ENCODE measurements around the gene PNLIPRP1.

The PNLIPRP1 gene

DNA sequence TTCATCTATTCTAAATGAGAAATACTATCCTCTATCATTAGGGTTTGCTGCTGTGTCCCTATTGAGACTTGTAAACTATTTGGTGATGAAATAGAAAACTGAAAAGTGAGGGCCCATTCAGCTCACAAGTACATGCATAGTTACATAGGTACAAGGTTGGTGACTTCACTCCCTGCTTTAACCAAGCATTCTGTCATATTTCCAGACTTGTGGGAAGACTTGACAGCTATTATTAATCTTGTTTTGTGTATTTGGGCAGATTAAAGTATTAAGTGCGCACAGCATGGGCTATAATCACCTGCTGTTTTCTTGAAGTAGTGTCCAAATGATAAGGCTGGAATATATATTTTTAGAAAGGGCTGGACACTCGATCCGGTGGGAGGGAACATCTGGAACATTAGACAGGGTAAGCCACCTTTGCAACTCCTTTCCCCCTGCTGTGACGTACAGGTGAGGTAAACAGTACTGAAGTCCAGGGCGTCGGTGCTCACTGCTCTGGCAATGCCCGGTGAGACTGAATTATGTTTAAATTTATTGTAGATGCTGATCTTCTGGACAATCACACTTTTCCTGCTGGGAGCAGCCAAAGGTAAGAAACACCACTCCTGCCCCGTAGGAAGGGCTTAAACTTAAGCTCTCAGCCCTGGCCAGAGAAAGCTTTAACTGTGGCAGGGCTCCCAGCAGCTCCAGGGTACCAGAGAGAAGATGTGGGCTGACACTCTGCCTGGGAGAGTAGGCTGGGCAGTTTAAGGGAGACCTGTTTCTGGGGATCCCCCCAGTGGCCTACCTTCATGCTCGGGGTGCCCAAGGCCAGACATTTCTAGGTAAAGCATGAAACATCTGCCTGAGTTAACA, at the start of gene PNLIPRP1:
Gene PNLIPRP1, plus strand, starts transcription at position 370 of the 855 bp plus-strand sequence. Its CDS starts 171 bp downstream, at position 541.
- no peak for DNase-seq (ENCODE audit: low read depth in 3 of 3)

DNA sequence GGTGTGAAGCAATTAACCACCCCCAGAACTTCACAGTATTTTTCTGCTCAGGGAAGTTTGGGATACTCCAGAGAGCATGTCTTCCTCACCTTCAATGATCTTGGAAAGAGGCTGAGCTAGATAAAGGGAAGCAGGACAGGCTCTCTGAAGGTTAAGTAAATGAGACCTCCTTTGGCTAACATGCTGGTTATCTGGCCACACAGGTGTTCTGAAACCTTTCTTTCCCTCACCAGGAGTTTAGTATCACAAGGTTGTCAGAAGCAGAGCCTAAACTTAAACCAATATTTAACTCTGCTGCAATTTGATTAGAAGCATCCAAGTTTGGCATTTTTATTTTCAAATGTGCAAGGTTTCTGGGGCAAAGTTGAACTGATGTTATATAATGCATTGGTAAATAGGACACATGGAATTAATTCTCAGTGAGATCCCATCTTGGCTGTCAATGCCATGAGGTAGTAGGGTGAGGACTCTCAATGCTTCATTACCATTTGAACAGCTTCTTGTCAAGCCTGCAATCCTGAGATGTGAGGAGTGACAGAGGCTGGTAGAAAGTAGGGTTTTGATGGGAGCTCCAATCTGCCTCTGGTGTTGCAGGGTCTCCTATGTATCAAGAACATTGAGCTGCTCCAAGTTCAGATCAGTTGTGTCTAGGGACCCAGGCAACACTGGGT, 48.6 kb upstream of the PNLIPRP1 start:
- no peak for DNase-seq (ENCODE audit: low read depth in 3 of 3)

- DNase-seq (ENCODE audit: low read depth in 3 of 3) = no peak
Observed at GRCh38 chr10:116545122-116545521, 45.6 kb upstream of the PNLIPRP1 start.

DNA sequence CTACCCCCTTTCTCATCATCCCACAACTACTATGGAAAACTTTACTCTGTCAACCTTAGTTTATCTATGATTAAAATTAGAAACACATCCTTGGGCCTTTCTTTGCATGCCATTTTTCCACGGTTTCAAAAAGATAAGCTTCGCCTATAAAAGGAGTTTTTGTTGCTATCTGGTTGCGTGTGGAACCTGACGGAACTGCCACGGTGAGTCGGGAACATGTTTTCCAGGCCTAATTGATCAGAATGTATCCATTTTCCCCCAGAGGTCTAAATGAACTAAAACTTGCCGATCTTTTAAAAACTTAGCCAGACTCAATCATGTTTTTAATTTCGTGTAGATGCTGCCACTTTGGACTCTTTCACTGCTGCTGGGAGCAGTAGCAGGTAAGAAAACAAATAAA, 45.0 kb upstream of the PNLIPRP1 start, which contains the start of gene PNLIP:
Gene PNLIP, plus strand, starts transcription at position 176 of the 400 bp plus-strand sequence. Its CDS starts 162 bp downstream, at position 338.
- no peak for DNase-seq (ENCODE audit: low read depth in 3 of 3)

DNA sequence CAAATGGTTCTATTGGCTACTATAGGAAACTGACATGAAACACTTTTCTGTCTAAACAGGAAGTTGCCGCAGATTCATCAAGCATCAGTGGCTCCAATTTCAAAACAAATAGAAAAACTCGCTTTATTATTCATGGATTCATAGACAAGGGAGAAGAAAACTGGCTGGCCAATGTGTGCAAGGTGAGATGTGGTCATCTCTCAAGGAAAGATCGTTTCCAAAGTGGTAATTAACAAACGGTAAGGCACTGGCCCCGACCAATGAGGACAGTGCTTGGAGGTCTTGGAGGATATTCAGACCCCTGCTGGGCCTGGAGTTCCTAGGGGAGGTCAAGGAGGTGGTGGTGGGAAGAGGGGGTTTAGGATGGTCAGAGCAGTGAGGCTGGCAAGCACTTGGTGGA, 42.5 kb upstream of the PNLIPRP1 start:
- DNase-seq (ENCODE audit: low read depth in 3 of 3) = no peak

GRCh38 chr10:116553378-116553980, 37.3 kb upstream of the PNLIPRP1 start:
- DNase-seq (ENCODE audit: low read depth in 3 of 3) = no peak

DNA sequence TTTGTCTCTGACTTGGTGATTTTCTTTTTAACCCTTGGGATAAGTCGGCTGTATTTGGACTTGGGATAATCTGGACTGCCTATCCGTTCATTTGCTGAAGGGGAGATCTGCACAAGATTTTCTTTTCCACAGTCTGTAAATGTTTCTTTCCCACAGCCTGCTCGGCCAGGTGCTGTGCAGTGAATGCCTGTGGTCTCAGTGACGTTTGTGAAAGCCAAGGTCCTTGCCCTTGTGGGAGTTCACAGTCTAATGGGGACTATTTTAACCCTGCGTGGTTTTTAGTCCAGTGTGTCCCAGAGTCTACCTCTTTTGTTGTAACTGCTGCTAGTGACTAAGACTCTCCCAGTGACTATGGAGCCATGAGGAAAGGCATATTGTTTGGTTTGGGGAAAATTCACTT, 36.1 kb upstream of the PNLIPRP1 start:
- DNase-seq (ENCODE audit: low read depth in 3 of 3) = no peak

GRCh38 chr10:116555880-116556279, 34.9 kb upstream of the PNLIPRP1 start:
- no peak for DNase-seq (ENCODE audit: low read depth in 3 of 3)

- DNase-seq (ENCODE audit: low read depth in 3 of 3) = no peak
Observed at GRCh38 chr10:116557305-116557880, 33.4 kb upstream of the PNLIPRP1 start.

DNA sequence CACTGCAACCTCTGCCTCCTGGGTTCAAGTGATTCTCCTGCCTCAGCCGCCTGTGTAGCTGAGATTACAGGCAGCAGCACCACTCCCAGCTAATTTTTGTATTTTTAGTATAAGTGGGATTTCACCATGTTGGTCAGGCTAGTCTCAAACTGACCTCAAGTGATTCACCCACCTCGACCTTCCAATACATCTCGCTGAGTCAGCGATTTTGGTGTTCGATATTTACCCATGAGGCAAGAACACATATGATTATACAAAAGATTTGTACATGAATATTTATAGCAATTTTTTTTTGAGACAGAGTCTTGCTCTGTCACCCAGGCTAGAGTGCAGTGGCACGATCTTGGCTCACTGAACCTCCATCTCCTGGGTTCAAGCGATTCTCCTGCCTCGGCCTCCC, 25.2 kb upstream of the PNLIPRP1 start:
- DNase-seq (ENCODE audit: low read depth in 3 of 3) = no peak

DNA sequence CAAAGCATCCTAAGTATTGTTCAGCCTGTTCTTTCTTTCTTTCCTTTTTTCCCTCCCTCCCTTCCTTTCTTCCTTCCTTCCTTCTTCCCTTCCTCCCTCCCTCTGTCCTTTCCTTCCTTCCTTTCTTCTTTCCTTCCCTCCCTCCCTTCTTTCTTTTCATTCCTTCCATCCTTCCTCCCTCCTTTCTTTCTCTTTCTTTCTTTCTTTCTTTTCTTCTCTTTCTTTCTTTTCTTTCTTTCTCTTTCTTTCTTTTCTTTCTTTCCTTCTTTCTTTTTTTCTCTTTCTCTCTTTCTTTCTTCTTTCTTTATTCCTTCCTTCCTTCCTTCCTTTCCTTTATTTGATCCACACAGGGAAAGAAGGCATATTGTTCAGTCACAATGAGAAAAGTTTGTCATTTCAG, 23.8 kb upstream of the PNLIPRP1 start:
- no peak for DNase-seq (ENCODE audit: low read depth in 3 of 3)

DNA sequence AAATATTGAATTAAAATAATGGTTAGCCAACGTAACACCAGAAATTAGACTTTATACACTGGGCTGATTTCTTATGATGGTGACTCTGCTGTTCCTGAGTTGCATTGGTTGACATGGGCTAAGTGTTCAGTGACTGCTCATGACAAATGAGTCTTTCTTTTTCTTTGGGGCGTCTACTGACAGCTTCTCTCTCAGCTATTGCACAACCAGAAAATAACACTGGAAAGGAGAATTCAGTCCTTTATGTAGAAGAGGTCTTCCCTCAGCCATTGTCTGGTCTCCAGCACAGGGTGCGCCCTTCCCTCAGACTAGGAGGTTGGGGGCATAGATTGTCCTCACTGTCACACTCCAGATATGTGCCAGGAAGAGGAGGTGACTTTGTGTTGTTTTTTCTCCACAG, 23.4 kb upstream of the PNLIPRP1 start:
- DNase-seq (ENCODE audit: low read depth in 3 of 3) = no peak

DNA sequence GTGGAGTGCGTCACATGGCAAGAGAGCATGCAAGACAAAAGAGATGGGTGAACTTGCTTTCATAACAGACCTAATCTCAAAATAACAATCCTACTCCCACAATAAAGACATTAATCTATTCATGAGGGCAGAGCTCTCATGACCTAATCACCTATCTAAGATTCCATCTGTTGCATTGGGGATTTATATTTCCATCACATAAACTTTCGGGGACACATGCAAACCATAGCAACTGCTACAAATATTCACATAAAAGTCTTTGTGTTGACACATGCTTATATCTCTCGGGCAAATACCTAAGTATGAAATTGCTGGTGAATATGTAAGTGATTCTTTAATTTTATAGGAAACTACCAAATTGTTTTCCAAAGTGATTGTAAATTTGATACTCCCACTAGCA, 16.0 kb upstream of the PNLIPRP1 start:
- DNase-seq (ENCODE audit: low read depth in 3 of 3) = no peak

DNA sequence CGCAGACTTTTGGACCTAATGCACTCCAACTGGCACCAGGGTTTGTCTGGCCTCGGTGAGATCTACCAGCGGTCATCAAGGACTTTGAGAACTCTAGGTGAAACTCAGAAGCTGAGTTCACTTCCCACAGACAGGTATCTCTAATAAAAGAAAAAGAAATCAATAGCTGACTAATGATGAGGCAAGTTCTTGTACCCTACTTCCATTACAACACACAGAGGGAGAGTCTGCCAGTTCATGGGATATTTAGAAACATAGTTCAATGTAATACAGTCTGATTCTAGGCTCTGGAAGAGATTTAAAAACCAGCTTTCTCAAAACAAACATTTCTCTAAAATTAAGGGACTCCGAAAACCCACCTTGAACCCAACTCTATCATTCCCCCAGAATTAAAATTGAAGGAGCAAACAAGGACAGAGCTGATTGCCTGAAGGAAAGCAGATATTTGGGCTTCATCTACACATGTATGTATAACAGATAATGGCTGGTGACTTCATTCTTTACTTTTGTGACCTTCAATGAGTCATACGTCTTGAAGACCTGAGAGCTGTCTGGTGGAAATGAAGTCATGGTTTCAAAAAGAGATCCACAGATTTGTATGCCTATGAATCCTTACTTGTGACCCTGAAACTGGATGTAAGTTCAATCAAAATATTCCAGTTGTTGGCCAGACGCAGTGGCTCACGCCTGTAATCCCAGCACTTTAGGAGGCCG, 2.7 kb upstream of the PNLIPRP1 start:
- DNase-seq (ENCODE audit: low read depth in 3 of 3) = no peak

GRCh38 chr10:116588995-116589394, 1.8 kb upstream of the PNLIPRP1 start:
- no peak for DNase-seq (ENCODE audit: low read depth in 3 of 3)

GRCh38 chr10:116589926-116590325, 833 bp upstream of the PNLIPRP1 start:
- DNase-seq (ENCODE audit: low read depth in 3 of 3) = no peak

DNA sequence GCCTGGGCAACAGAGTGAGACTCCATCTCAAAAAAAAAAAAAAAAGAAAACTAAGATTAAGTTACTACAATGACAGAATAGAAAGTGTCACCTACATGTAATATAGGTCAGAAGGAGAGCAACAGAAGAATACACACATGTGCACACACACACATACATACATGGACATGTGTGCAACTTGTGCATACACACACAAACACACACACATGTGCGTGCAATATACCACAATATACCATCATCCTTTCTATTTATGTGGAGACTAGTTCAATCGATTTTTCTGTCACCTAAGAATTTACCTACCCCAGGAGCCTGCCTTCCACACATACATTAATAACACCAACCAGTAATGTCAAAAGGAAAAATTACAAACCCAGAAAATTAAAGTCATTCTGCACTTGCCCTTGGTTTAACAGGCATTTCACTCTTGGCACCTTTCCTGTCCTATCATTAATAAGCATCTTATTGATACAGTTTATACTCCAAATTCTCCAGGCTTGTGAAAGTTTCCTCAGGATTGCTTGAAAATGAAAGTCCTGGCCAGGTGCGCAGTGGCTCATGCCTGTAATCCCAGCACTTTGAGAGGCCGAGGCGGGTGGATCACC, 2.5 kb downstream of the PNLIPRP1 start:
- no peak for DNase-seq (ENCODE audit: low read depth in 3 of 3)

GRCh38 chr10:116594525-116595035, 3.8 kb downstream of the PNLIPRP1 start:
- no peak for DNase-seq (ENCODE audit: low read depth in 3 of 3)

GRCh38 chr10:116596062-116596461, 5.3 kb downstream of the PNLIPRP1 start:
- DNase-seq (ENCODE audit: low read depth in 3 of 3) = no peak

DNA sequence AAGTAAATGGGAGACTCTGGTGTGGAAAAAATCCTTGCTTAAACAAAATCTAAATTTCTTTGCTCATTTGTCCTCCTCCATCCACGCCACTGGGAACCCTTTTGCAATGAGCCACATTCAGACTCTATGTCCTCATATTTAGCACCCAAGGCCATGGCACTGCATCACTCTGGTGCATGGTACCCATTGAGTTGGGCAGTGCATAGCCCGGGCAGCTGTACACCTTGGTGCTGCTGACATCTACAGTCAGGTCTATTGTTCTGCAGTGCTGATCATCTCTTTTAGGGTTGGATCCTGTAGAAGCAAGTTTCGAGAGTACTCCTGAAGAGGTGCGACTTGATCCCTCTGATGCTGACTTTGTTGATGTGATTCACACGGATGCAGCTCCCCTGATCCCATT, 6.8 kb downstream of the PNLIPRP1 start:
- DNase-seq (ENCODE audit: low read depth in 3 of 3) = no peak

GRCh38 chr10:116598329-116598728, 7.6 kb downstream of the PNLIPRP1 start:
- no peak for DNase-seq (ENCODE audit: low read depth in 3 of 3)
